NOMO-1 (cell line): ENCODE data around the gene IL17RD.

Experiments
- DNase-seq, 2 experiments: peaks; one replicate each; lab custom pipeline; 2025; ENCODE audit not compliant: unreplicated experiment in 2 of 2; lab: John Stamatoyannopoulos, UW

The IL17RD gene

DNA sequence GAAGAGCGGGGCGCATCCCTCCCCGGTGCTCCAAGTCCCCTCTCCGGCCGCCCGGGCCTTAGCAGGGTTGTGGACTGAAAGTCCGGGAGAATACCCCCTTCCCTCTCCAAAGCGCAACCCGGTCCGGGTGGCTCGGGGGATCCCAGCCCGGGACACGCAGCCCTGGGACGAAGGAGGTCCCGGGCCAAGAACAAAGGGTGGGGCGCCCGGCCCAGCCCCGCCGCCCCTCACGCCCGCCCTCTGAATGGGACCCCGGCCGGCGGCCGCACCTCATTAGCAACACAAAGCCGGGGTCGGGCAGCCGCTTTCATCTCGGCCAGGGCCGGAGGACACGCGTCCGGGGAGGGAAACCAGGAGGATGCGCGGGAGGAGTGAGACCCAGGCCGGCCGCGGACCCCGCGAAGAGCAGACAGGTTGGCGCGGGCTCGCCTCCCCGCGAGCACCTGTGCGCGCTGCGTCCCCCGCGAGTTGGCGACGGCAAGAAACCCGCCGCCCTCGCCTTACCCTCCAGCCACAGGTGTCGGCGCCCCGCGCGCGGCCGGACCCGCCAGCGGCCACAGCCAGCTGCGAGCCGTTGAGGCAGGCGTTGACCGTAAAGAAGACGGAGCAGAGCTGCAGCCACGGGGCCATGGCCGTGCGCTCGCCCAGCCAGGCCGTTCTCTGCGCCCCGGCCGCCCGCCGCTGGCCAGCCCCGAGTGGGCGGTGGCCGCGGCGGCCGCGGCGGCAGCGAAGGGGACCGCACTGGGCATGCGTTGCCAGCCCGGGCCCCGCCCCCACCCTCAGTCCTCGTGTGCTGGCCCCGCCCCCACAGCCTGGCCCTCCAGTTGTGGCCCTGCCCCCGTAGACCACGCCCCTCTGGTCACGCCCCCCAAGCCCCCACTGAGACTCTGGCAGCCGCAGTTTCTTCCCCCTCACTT is at the start of gene IL17RD:
TSS of gene IL17RD (minus strand) at position 697 of the 917 bp plus-strand sequence. CDS start at position 630, 67 bp downstream.
- DNase-seq: peak; percentile 22 to 33

DNA sequence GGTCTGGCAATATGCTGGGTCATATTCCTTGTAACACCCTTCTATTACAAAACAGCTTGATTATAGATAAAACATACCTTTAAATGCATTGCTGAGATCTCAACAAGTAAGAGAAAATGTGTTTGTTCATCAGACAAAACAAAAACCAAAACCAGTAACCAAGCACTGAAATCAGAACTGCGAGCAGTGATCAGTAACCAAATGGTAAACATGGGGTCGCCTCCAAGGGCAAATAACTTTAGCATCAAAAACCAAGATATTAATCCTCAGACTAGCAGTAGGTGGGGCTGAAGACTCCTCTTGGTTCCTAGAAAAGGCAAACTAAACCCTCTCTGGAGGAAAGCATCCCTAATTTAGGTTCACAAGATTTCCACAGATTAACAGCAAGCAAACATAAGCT is 41.3 kb upstream of the IL17RD start:
- no peak for DNase-seq

DNA sequence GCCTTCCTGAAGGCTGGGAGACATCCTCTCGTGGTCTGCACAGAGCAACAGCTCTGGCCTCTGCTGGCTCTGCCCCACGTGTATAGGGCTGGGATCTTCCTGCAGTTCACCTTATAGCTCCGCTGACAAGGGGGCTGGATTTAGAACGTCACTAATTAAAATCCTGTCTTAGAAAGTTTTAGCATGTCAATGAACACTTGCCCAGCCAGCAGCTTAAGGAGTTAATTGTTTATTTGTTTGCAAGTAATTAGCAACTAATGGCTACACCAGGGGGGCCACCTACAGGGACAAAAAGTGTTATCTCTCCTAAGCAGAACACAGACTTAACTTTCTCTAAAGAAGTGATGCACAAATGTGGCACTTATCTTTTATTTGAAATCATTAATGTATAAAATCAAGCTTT is 34.7 kb upstream of the IL17RD start, which contains the start of gene HESX1:
TSS of gene HESX1 (minus strand) at position 84 of the 403 bp plus-strand sequence. CDS start at position 24, 60 bp downstream.
- no peak for DNase-seq

DNA sequence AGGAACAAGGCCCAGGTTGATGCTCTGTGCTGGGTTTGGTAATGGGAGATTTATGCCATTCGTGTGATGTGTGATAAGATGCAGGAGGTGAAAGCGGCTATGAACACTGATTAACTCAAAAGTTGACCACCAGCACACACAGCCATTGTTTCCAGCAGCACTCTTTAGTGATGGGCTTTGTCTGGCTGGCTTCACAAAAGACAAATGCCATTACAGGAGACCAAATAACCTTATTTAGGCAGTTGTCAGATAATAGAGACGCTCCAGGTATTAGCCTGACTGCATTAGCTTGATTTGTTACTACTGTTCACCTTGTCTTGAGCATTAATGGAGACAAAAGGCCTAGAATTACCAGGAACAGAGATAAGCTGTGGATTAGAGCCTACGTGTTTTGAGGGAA is 29.5 kb upstream of the IL17RD start:
- no peak for DNase-seq

DNA sequence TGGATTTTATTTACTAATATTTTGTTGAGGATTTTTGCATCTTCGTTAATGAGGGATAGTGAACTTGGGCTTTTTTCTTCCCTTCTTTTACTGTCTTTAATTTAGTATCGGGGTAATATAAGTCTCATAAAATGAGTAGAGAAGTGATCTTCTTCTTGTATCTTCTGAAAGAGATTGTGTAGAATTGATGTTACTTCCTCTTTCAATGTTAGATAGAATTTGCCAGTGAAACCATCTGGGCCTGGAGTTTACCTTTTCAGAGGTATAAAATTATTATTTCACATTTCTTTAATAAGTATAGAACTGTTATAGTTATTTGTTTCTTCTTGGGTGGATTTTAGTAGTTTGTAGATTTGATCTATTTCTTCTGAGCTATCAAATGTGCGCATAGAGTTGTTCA is 26.9 kb upstream of the IL17RD start:
- DNase-seq: no peak

DNA sequence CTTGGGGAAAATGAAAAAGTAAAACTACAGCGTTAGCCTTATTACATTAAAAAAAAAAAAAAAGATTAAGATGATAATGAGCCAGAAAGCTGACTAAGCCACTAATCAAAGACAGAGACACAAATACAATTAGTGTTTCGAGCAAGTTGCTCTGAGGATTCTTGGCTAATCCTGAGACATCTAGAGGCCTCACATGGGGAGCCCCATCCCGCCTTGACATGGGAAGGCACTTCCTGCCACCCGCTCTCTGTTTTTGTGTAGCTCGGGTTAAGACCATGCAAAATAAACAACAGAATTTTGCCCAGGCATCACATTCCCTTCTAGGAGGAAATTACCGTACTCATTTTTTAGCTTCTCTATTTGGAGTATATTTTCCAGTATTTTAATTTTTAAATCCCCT is 19.4 kb upstream of the IL17RD start:
- DNase-seq: no peak

DNA sequence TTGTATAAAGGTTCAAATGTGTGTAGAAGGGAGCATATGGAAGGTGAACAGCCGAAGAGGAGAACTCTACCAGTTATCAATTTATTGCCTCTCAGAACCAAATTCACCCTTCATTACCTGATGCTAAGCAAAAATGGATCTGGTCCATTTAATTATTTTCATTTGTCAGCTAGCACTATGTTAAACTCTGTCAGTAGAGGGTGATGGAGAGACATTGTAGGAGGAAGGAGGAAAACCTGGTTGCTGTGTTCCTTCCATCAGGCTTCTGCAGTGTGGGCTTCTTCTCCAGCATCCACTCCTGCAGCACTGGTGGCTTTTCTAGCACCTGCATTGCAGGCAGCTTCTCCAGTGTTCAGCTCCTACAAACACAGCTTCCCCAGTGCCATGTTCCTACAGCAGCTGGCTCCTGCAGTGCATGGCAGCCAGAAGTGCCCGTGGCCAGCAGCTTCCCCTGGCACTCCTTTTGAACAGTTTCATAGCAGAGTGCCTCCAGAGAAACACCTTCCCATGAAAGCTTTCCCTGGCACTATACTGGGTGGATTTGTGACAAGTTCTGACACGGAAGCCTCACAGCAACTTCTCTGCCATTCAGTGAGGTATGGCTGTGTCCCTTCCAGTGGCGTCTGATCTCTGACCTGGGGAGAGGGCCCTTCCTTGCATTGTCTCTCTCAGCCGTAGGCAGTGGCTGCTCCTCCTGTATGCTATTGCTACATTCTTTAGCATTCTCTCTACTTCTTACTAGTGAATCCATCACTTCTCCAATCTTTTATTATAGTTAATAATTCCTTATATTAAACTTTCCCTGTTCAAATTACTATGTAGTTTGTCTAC is 14.6 kb upstream of the IL17RD start:
- peak in 1 of 2 experiments; percentile 18 for DNase-seq

DNA sequence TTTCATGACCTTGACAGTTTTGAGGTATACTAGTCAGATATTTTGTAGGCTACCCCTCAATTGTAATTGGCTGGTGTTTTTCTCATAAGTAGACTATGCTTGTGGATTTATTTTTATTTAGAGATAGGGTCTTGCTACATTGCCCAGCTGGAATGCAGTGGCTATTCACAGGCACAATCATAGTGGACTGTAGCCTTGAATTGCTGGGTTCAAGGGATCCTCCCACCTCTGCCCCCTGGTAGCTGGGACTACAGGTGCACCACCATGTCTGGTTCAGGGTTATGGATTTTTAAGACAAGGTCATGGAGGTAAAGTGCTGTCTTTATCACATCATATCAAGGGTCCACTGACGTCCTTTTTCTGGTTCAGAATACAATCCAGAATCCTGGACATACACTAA is 10.9 kb upstream of the IL17RD start:
- DNase-seq: no peak

DNA sequence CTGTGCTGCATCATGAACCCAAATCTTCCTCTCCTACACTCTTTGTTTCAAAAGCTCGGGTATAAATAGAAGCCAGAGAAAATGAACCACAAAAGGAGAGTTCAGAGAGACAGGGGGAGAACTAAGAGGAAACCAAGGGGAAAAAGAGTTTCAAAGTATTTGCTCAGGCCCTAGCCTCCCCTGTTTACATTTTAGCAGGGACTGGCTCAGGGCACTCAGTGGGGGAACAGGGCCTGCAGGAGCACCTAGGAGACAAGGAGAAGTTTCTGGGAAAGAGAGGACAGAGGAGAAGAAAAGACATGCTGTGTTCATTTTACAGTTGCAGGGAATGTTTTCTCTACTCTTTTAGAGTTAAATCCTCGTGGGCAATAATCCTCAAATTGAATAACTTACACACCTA is 8.5 kb upstream of the IL17RD start:
- peak in 1 of 2 experiments; percentile 23 for DNase-seq

DNA sequence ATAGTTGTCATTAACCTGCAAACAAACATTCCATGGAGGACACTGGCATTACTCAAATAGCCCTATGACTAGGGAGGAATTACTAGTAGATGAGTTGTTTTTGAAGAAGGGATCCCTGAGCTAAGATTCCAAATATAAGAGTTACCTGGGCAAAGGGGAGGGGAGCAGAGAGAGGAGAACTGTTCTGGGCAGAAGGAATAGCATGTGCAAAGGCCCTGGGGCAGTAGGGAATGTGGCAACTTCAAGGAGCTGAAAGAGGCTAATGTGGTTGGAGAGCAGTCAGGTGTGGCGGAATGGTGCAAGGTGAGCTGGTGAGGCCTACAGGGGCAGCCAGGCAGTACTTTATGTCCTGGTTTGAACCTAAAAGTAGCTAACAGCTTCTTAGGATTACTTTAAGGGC is 5.8 kb upstream of the IL17RD start:
- DNase-seq: no peak

DNA sequence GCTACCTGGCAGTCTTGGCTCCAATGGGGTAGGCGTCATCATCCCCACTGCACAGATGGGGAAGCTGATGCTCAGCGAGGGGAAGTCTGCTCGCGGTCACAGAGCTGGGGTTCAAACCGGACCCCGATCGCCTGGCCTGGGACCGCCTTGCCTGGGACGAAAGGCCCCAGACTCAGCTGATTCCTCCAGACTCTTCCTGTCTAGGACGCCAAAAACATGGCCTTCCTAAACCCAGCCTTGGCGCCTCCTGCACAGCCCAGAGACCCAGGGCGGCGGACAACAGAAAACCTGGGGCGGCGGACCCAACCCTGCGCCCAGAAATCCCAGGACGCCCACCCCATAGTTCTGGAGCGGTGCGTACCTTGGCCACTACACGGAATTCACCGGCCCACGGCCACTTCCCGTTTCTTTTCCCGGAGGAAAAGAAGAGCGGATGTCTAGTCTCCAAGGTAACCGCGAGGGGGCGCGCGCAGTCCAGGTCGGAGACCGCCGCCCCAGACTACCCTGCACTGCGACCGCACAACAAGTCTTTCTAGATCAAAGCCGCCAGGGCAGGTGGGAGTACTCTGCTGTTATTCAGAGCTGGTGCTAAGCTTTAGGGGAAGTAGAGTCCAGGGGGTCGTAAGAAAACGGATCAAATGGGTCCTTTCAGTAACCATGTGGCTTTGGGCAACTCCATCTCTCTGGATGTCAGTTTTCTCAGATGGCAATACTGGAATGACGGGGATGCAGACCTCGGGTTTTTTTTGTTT is 4.9 kb upstream of the IL17RD start:
- DNase-seq: peak; percentile 42 to 65

DNA sequence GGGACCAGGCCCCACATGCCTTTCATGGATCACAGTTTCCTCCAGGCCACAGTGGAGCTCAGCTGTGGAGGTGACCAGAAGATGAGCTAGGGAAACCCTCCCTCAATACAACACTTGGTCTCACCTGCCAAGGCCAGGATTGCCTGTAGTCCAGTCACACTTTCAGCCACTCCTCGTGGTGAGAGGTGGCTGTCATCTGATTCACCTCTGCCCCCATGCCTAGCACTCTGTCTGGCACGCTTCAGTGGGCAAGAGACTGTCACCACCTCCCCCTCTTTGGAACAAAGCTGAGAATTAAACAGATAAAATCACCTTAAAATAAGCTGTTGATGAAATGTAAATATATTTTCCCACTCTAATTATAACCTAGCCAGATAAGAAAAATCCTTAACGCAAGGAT is 4.0 kb upstream of the IL17RD start:
- no peak for DNase-seq

DNA sequence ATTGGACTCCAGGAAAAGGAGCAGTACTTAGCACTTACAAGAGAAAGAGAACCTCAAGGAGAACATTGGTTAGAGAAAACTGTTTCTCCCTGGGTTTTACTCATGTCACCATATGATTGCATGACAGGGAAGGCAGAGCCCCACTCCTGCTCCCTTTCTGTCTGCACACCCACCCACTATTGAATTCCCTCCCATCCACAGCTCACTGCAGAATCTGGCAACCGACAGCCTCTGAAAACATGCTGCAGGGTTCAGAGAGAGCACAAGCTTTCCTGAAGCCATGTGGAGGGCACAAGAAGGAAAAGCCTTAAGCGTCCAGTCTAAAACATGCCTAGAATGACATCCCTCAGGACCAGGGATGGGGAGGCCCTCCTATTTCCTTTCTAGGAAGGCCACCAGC is 3.0 kb upstream of the IL17RD start:
- DNase-seq: no peak

DNA sequence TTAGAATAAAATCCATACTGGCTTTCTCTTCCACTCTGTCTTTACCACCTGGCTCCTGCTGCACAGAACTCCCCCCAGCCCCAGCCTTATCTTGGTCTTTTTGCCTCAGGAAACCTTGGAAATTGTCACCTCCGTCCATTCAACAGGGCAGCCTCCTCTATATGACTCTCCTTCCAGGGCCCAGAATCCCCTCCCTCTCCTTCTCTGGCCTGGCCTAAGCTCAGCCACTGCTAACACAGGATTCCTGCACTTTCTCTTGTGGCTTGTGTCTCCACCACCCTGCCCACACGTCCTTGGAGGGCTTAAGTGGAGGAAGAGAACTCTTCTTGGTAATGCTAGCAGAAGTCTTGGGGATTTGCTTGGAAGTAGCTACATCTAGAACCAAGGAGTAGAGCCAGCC is 1.5 kb upstream of the IL17RD start:
- DNase-seq: no peak

DNA sequence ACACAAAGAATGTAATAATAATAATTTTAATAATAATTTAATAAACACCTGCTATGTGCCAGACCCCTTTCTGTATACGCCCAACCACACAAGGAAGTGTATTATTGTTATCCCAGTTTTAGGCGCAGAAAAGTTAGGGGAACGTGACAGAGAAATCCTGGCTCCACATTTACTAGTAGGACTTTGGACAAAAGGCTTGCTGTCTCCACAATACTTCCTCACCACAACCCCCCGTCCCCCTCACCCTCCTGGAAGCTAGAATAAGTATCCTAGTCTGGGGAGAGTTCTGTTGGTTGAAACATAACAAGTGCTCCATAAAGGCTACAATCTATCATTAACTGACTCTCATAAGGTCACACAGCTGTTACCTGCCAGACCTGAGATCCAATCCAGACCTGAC is 488 bp upstream of the IL17RD start:
- no peak for DNase-seq

DNA sequence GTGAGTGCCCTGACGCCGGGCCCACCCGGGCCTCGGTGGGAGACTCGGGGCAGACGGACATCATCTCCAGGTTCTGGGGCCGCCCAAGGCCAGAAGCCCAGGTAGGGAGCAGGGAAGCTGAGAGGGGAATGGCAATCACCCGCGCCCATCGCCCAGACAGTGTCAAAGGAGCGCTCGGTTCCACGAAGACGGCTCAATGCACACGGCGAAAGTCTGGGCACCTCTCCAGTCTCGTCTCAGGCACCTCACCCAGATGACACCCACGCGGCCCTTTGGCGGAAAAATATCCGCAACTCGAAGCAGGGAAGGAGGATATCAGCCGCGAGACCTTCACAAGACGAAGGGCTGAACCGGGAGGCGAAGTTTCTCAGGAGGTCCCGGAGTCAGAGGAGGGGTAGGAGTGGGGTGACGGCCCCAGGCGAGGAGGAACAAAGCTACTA is 916 bp downstream of the IL17RD start:
- no peak for DNase-seq

DNA sequence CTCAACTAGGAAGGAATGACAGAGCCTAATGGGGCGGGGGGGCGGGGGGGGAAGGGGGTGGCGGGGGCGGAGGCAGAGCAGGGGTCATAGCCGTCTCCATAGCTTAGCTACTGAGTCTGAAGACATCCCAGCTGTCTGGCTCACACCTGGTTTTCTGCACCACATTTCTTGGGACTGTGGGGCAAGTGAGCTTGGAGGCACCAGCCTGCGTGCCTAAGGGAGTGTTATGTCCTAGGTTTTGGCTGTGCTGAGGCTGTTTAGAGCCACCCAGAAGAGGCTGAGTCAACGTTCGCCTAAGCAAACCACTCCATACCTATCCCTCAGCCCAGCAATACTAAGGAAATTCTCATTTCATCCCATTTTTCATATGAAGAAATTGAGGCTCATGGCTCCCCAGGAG is 1.4 kb downstream of the IL17RD start:
- DNase-seq: no peak

DNA sequence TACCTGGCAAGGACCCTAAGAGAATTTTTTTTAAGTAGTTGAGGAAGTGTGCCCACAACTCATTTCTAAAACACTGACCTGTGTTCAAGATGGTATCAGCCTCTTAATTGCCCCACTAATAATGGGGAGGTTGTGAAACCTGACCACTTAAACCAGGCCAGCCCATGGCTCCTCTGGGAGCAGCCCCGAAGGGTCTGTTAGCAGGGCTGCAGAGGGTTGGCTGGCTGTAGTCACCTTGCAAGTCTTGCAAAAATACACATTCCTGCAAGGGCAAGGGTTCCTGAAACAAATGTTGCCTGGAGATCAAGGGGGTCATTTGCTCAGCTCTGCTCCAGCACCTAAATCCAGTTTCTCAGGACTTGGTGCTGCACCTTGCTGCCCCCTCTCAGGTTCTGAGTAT is 3.2 kb downstream of the IL17RD start:
- DNase-seq: no peak

DNA sequence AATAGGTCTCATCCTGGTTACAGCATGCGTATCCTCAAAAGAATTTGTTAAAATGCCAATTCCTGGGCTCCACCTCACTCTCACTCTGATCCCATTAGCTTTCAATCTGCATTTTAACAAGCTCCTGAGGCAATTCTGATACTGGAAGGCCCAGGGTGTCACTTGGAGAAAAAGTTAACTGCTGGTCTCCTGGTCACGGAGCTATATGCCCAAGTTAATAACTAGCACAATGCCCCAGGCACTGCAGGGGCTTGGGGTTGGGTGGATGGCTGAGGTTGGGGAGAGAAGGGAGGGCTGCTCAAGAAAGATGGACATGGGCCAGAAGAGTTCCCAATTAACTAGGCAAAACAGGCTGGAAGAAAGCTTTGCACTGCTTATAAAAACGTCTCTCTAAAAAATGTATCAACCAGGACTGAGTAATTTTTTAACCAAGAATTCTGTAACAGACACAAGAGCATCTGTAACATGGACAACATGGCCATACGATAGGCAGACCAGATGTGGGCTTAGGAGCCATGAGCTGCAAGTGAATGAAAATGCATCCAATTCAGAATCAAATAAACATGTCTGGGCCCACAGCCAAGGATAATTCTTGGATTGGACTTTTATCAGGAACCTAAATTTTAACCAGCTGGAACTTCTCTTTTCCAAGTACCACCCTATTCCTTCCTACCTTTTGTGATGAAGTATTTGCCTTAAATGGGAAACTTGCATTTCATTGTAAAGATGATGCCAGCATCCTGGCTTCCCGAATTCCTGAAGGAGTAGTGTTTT is 4.2 kb downstream of the IL17RD start:
- DNase-seq: no peak

DNA sequence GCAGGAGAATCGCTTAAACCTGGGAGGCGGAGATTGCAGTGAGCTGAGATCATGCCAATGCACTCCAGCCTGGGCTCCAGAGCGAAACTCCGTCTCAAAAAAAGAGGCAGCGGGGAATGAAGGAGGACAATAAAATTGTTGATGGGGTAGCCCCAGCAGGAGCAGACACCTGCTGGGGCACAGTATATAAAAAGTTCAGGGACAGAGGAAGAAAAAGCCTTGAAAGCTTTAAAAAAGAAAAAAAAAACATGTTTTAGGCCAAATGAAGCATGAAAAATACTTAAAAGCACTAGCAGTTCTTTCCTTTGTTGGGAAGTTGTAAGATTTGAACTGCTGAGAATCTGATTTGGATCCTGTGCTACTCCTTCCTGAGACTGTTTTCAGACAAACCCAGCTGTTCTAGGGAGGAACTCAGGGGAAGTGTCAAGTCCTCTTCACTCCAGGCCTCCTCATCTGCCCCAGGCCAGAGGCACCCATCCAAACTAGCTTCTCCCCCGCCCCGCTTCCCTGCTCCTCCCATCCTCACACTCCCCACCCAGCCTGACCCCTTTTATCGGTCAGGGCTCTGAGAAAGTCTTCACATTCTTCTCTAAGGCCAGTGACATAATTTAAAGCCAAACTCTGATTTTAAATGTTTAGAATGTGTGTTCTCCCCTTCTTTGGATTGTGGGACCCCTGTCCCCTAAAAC is 4.9 kb downstream of the IL17RD start:
- DNase-seq: no peak
